A673 (cell line): Measurements from ENCODE around the gene SLX9. TPM values are rescaled to one million over a fixed set of nuclear protein-coding genes. Genes with fewer than 3 reads are reported as not detected.

Experiments used
- BruUV-seq: library from RNA; stranded (reverse); fragments of 400-500 nt; replicated peaks from 2 replicates; lab custom pipeline; 2021; lab: Mats Ljungman, UMichigan
- CTCF ChIA-PET: fragments of 300-600 bp; sonication (Branson Sonifier 250); formaldehyde crosslinking; loops from one replicate; lab custom pipeline; 2022; ENCODE audit warnings: antibody characterized with exemption; lab: Charles Lee
- POLR2A ChIA-PET: fragments of 300-600 bp; sonication (Branson Sonifier 250); formaldehyde crosslinking; loops from one replicate; lab custom pipeline; 2022; ENCODE audit warnings: antibody characterized with exemption; ENCODE audit not compliant: low non-redundant PET; lab: Charles Lee
- DNase-seq: peaks from one replicate; pipeline ENCODE4 v3.0.0-alpha.2; 2015; ENCODE audit warnings: low spot score
- H3K27ac ChIP-seq: fragments of 200-600 bp; sonication (generic); 2 replicates; pipeline ENCODE4 v1.5.1; 2016; ENCODE audit warnings: mixed run types, low read depth, mild to moderate bottlenecking, mixed read lengths, antibody characterized with exemption, low read length; ENCODE audit not compliant: poor library complexity, severe bottlenecking
- H3K27me3 ChIP-seq: fragments of 200-600 bp; sonication (generic); replicated peaks from 2 replicates; pipeline ENCODE4 v1.6.1; 2017; ENCODE audit warnings: mixed run types, low read depth, mild to moderate bottlenecking, mixed read lengths, antibody characterized with exemption, low read length; ENCODE audit not compliant: insufficient read depth, poor library complexity
- H3K36me3 ChIP-seq: fragments of 200-600 bp; sonication (generic); 2 replicates; pipeline ENCODE4 v1.6.1; 2016; ENCODE audit warnings: mixed run types, mild to moderate bottlenecking, mixed read lengths, antibody characterized with exemption, low read length; ENCODE audit not compliant: insufficient read depth, poor library complexity, severe bottlenecking
- H3K4me1 ChIP-seq: fragments of 200-600 bp; sonication (generic); 2 replicates; pipeline ENCODE4 v1.6.1; 2017; ENCODE audit warnings: mixed run types, mild to moderate bottlenecking, mixed read lengths, antibody characterized with exemption, low read length; ENCODE audit not compliant: insufficient read depth, poor library complexity, severe bottlenecking
- H3K4me3 ChIP-seq: fragments of 200-600 bp; sonication (generic); 2 replicates; pipeline ENCODE4 v1.5.1; 2016; ENCODE audit warnings: low read depth, mixed run types, mild to moderate bottlenecking, mixed read lengths, low read length; ENCODE audit not compliant: poor library complexity, severe bottlenecking
- H3K9me3 ChIP-seq: fragments of 200-600 bp; sonication (generic); 2 replicates; pipeline ENCODE4 v1.6.1; 2016; ENCODE audit warnings: mixed run types, low read depth, mild to moderate bottlenecking, mixed read lengths, antibody characterized with exemption, low read length; ENCODE audit not compliant: poor library complexity, severe bottlenecking
- EZH2 ChIP-seq: fragments of 200-600 bp; sonication (generic); IDR thresholded peaks from 2 replicates; pipeline ENCODE4 v1.6.1; 2017; ENCODE audit warnings: borderline replicate concordance, low read depth, mild to moderate bottlenecking, mixed read lengths, antibody characterized with exemption, low read length; ENCODE audit not compliant: poor library complexity, severe bottlenecking
- intact Hi-C: fragments of 100-400 bp; cut with micrococcal nuclease; formaldehyde crosslinking; loops from one replicate; pipeline ENCODE4 v1.10.0; 2022; ENCODE audit not compliant: unreplicated experiment
- total RNA-seq: library from RNA; stranded (reverse); gene quantifications from 2 replicates; pipeline ENCODE4 v1.2.3, GENCODE V29; 2021
- TF ChIP-seq, protein P1 (sequence below): fragments of 300-800, 200-600 bp; sonication (generic); conservative IDR thresholded peaks from 2 replicates; pipeline ENCODE4 v1.5.1; 2017; ENCODE audit warnings: low read depth, mild to moderate bottlenecking, antibody characterized with exemption, low read length, moderate library complexity, mixed read lengths

SLX9 gene
- total RNA-seq, 1 experiment from 2014 or later: 114 TPM

DNA sequence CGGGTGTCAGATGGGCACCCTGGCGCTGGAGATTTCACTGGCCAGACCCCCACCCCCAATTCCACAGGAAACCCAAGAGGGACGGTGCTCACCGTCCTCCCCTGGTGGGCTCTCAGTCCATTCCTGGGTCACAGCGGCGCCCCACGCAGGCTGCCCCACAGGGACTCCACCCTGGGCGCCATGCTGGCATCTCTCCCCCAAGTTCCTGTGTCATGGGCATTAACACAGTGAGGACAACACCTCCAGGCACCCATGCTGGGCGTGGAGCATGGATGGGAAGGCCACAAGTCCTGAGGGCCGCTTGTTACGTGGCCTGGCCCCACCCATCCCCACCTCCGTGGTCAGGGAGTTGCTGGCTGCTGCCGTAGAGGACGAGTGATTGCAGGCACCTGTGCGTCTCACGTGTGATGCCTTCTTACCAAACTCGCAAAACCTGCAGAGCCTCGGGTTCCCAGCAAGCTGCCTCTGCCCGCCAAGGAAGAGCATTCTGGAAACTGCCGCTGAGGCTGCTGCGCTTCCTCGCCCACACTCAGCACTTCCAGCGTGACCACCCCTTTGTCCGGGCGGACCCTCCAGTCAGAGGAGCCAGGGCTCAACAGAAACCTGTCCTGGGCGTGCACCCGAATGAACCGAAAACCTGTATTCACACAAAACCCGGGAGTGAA lies 60.3 kb downstream of the SLX9 start:
- H3K27ac ChIP-seq: no peak overlapping the region
- H3K36me3 ChIP-seq: no peaks in the 10 kb centered on the region
- intact Hi-C loops: no loop called here
- ChIA-PET POLR2A (no interaction called here), CTCF (no interaction called here)
- DNase-seq: no peak
- no peak overlapping the region for H3K4me3 ChIP-seq
- no peaks in the 10 kb centered on the region for H3K9me3 ChIP-seq
- H3K4me1 ChIP-seq: no peaks in the 10 kb centered on the region
- H3K27me3 ChIP-seq: no peaks in the 10 kb centered on the region
- no peak for TF ChIP-seq EZH2
- TF ChIP-seq, protein P1, sequence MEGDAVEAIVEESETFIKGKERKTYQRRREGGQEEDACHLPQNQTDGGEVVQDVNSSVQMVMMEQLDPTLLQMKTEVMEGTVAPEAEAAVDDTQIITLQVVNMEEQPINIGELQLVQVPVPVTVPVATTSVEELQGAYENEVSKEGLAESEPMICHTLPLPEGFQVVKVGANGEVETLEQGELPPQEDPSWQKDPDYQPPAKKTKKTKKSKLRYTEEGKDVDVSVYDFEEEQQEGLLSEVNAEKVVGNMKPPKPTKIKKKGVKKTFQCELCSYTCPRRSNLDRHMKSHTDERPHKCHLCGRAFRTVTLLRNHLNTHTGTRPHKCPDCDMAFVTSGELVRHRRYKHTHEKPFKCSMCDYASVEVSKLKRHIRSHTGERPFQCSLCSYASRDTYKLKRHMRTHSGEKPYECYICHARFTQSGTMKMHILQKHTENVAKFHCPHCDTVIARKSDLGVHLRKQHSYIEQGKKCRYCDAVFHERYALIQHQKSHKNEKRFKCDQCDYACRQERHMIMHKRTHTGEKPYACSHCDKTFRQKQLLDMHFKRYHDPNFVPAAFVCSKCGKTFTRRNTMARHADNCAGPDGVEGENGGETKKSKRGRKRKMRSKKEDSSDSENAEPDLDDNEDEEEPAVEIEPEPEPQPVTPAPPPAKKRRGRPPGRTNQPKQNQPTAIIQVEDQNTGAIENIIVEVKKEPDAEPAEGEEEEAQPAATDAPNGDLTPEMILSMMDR: no peak
- no TSS peak for BruUV-seq

DNA sequence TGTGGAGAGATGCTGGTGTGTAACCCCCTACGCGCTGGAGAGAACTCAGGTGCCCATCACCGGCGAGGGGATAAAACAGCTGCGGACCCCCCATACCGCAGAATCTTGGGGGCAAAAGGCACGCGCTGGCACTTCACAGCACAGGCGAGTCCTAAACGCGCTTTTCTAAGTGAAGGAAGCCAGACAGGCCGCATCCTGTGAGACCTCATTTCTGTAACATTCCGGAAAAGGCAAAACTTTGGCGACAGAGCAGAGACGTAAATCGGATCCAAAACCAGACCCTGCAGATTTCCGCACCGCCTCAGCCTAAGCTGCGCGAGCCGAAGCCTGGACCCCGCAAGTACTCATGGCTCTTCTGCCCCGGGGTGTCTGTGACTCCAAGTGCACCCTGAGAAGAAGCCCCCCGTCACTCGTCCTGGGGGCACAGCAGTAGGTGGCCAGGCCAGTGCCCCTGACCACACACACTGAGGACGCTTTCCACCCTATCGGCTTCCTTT lies 60.9 kb downstream of the SLX9 start:
- no peaks in the 10 kb centered on the region for H3K27me3 ChIP-seq
- ChIA-PET CTCF (no interaction called here), POLR2A (no interaction called here)
- intact Hi-C loops: no loop called here
- TF ChIP-seq, protein P1: no peak
- TF ChIP-seq EZH2: no peak
- no peaks in the 10 kb centered on the region for H3K4me1 ChIP-seq
- H3K27ac ChIP-seq: no peak overlapping the region
- H3K36me3 ChIP-seq: no peaks in the 10 kb centered on the region
- H3K4me3 ChIP-seq: no peak overlapping the region
- H3K9me3 ChIP-seq: no peaks in the 10 kb centered on the region
- no TSS peak for BruUV-seq
- no peak for DNase-seq

DNA sequence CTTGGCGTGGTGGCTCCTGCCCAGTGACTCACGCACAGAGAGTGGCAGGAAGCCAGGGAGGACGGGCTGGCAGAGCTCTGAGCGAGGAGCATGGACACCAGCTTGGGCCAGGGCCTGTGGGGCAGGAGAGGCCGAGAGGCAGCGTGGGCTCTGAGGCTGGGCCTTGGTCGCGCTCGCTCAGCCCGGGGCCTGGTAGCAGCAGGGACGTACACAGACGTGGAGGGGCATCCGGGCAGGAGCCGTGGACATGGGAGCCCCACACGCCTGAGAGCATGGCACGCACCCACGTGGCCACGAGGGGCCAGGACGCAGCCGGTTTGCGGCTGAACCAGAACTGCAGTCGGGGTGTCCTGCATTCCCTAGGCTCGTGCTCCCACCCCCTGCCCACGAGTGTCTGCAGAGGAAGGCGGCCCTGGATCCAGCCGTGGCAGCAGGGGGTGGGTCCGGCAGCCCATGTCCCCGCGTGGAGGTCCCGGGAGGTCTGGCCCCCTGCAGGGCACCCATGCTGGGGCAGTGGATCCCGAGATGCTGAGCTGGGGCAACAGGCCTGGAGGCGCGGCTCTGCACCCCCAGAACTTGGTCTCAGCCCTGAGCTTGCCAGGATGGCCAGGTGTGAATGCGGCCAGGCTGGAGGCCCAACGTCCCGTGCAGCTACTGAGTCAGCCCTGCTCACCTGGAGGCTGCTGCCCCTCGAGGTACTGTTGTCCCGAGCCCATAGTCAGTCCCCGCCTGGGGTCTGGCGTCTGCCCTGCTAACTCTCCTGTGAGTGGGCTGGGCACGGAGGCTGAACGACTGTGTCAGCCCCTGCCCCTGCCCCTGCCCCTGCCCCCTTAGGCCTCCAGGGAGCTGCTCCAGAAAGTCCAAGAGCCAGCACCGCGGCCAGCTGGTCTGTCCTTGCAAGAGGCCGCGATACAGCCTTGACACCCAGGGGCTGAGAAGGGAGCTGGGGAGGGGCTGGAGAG lies 61.6 kb downstream of the SLX9 start:
- ChIA-PET CTCF (no interaction called here), POLR2A (no interaction called here)
- intact Hi-C loops: no loop called here
- Histone ChIP-seq H3K27me3 (no peaks in the 10 kb centered on the region), H3K36me3 (no peaks in the 10 kb centered on the region), H3K27ac (no peak overlapping the region), H3K4me3 (no peak overlapping the region), H3K4me1 (no peaks in the 10 kb centered on the region), H3K9me3 (no peaks in the 10 kb centered on the region)
- DNase-seq: no peak
- no TSS peak for BruUV-seq
- TF ChIP-seq, protein P1: no peak
- TF ChIP-seq EZH2: no peak
